ENCODE data around the gene MEIKIN.

DNA sequence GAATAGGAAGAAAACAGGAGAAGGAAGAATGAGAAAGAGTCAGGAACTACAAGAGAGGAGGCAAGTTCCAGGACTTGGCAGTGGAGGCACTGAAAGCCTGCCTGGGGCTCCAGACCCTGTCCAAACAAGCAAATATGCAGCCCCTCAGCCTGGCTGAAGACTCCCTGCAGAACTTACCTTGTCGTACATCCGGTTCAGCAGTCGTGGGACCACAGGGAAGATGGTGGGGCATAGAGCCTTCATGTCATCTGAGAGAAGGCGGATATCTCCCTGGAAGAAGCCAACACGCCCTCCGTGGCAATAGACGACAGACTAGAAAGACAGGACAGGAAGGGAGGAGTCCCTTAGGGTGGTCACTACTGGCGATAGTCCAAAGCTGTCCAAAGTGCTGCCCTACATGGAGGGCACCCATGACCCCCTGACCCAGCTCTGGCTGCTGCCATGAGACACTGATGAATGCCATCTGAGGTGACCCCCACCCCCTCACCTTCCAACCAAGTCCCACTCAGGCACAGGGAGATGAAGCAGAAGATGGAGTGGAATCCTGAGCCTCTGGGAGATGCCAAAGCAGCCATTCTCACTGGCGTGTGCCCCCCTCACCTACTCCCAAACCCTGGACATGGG is 27.7 kb upstream of the MEIKIN start:
- TF ChIP-seq, protein P1, sequence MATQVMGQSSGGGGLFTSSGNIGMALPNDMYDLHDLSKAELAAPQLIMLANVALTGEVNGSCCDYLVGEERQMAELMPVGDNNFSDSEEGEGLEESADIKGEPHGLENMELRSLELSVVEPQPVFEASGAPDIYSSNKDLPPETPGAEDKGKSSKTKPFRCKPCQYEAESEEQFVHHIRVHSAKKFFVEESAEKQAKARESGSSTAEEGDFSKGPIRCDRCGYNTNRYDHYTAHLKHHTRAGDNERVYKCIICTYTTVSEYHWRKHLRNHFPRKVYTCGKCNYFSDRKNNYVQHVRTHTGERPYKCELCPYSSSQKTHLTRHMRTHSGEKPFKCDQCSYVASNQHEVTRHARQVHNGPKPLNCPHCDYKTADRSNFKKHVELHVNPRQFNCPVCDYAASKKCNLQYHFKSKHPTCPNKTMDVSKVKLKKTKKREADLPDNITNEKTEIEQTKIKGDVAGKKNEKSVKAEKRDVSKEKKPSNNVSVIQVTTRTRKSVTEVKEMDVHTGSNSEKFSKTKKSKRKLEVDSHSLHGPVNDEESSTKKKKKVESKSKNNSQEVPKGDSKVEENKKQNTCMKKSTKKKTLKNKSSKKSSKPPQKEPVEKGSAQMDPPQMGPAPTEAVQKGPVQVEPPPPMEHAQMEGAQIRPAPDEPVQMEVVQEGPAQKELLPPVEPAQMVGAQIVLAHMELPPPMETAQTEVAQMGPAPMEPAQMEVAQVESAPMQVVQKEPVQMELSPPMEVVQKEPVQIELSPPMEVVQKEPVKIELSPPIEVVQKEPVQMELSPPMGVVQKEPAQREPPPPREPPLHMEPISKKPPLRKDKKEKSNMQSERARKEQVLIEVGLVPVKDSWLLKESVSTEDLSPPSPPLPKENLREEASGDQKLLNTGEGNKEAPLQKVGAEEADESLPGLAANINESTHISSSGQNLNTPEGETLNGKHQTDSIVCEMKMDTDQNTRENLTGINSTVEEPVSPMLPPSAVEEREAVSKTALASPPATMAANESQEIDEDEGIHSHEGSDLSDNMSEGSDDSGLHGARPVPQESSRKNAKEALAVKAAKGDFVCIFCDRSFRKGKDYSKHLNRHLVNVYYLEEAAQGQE (IDR thresholded peaks at IDR 0.05; ENCODE audit: insufficient read depth in 1 of 2, low read depth in 2 of 2, low read length in 2 of 2): no peak
- TF ChIP-seq SIN3A (IDR thresholded peaks at IDR 0.05; ENCODE audit: borderline replicate concordance, insufficient read depth, low read length) (no peak), POLR2AphosphoS5 (IDR thresholded peaks at IDR 0.05; ENCODE audit: low read depth, low read length) (no peak), TAF1 (IDR thresholded peaks at IDR 0.05; ENCODE audit: borderline replicate concordance, insufficient read depth, low read length) (no peak)
